GM21619 (cell line): ENCODE data around the gene VIPR1.
A peak's percentile ranks its signal among the peaks of the same experiment; 100 is the strongest.
"Not testable (repeated sequence)": the region's sequence is repeated elsewhere in the genome, so short reads cannot be mapped to it uniquely, and the experiment has no call there.

Experiments used
- ATAC-seq: cut with Tn5 transposase; IDR thresholded peaks from one replicate; pipeline ENCODE4 v1.9.1; 2021; ENCODE audit not compliant: unreplicated experiment

The VIPR1 gene

DNA sequence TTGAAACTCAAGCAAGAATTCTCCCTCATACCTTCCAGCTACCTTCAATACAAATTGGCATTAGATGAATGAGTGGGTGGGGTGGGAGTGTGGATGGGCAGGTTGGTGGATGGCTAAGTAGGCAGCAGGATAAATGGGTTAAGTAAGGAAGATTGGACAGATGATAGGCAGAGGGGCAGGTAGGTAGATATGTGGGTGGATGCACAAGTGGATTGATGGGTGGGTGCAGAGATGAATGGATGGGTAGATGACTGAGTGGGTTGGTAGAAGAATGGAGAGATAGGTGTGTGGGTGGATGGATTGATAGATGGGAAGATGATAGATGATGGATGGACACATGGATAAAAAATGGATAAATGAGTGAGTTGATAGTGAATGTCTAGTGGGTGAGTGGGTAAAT lies 27.6 kb downstream of the VIPR1 start:
- no peak for ATAC-seq

DNA sequence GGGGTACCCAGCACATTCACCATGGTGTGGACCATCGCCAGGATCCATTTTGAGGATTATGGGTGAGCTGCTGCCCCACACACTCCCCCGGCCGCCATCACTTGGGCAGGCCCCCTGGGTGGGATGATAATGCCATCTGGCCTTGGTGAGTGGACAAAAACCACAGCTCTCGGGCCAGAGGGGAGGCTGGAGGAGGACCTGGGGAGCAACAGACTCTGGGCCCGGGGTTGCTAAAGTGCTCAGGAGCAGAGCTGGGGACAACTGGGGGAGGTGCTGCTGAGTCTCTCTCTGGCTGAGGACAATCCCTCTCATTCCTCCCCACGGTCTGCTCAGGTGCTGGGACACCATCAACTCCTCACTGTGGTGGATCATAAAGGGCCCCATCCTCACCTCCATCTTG lies 29.0 kb downstream of the VIPR1 start:
- ATAC-seq = no peak

DNA sequence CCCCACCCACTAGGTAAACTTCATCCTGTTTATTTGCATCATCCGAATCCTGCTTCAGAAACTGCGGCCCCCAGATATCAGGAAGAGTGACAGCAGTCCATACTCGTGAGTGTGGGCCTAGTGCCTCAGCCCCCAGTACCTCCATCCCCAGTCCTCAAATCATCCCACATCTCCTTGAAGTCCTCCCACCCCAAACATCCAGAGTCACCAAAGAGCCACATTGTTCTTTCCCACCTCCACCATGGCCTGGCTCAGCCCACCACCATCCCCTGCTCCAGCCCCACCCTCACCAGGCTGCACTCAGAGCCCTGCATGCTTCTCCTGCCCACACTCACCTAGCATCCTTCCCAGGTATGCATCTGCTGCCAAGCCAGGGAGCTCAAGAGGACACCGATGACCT lies 29.8 kb downstream of the VIPR1 start:
- no peak for ATAC-seq

DNA sequence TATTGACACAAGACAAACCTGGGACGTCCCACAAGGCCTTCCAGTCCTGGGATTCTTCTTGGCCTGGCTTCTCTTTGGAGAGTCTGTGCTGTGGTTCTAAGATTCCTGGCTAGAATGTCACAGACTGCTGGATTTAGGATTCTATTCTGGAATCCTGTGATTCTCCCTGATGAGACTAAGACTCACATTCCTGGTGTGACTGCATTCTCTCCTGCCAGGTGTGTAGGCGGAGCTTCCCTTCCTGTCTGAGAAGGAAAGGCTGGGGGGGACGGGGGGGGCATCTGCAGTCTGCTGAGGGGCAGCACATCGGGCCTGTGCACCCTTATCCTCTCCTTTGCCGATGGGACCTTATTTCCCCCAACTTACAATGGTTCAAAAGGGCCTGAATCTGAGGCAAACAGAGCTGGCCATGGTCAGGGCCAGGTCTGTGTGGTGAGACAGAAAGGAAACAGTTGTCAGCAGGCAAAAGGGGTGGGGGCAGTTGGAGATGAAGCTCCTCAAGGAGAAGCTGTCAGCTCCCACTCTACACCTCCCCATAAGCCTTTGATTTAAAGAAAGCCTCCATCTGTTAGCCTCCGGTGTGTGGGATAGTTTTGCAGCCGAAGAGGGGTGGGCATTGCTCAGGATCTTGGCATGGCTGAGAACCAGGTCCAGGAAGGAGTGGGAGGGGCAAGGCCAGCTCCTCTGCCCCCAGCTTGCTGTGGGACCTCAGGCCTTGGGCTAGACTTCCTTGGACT lies 30.9 kb downstream of the VIPR1 start:
- no peak for ATAC-seq

DNA sequence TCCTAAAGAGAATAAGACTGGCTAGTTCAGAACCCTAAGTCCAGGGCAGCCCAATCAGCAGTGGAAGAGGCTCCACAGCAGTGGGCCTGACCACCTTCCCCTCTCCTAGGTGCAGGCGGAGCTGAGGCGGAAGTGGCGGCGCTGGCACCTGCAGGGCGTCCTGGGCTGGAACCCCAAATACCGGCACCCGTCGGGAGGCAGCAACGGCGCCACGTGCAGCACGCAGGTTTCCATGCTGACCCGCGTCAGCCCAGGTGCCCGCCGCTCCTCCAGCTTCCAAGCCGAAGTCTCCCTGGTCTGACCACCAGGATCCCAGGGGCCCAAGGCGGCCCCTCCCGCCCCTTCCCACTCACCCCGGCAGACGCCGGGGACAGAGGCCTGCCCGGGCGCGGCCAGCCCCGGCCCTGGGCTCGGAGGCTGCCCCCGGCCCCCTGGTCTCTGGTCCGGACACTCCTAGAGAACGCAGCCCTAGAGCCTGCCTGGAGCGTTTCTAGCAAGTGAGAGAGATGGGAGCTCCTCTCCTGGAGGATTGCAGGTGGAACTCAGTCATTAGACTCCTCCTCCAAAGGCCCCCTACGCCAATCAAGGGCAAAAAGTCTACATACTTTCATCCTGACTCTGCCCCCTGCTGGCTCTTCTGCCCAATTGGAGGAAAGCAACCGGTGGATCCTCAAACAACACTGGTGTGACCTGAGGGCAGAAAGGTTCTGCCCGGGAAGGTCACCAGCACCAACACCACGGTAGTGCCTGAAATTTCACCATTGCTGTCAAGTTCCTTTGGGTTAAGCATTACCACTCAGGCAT lies 33.7 kb downstream of the VIPR1 start:
- ATAC-seq = no peak

DNA sequence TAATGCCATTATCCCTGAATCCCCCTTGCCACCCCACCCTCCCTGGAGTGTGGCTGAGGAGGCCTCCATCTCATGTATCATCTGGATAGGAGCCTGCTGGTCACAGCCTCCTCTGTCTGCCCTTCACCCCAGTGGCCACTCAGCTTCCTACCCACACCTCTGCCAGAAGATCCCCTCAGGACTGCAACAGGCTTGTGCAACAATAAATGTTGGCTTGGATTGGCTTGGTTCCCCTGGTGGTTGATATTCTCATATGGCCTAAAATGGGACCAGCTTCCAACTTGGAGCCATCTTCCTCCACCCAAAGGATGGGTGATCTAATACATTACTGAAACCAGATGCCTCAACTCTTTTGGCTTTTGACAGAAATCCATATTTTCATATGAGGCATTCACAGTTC lies 34.9 kb downstream of the VIPR1 start:
- ATAC-seq = no peak

DNA sequence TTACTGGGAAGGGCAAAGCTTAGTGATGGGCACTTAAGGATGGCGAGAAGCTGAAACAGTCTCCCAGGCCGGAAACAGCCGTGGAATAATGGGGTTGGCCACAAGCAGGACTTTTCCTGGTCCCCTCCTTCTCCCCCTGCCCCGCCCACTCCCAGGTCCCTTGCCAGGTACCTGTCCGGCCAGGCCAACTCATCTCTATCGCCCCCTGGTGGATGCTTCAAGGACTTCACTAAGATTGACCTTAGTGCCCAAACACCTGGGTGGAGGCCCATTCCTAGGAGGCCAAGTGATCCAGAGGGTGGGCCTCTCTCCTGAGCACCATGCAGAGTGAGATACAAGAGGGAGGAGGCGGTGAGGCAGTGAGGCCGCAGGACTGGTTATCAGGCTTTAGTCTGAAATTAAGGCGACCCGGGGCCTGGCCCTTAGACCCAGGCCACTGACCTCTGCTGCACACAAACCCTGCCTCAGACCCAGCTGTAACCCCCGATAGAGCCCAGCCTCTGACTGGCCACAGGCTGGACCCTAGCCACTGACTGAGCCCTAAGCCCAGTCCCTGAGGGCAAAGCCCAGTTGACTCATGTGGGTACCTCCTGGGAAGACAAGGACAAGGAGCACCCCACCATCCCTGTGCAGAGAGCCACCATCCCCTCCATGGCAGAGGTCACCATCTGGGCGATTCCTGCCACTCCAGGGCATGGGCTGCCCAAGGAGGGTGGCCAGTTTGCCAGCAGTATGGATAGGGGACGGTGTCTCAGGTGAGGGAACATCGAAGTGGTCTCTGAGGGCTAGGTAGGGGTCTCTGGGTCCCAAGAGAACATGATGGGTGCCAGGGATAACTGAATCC lies 37.6 kb downstream of the VIPR1 start:
- ATAC-seq = no peak

DNA sequence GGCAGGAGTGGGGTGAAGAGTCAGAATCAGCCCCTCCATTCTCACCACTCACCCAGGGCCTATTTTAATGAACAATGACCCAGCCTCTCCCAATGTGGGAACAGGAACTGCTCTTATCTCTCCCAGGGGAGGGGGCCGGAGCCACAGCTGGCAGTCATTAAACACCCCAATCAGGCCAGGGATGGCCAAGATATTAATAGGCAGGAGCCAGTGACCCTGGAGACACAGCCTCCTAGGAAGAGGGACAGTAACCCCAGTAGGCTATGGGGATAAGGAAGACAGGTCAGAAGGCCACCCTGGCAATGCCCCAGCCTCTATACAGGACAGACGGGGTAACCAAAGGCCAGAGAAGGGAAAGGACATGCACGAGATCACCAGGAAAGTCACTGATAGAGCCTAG lies 38.6 kb downstream of the VIPR1 start:
- ATAC-seq = no peak

DNA sequence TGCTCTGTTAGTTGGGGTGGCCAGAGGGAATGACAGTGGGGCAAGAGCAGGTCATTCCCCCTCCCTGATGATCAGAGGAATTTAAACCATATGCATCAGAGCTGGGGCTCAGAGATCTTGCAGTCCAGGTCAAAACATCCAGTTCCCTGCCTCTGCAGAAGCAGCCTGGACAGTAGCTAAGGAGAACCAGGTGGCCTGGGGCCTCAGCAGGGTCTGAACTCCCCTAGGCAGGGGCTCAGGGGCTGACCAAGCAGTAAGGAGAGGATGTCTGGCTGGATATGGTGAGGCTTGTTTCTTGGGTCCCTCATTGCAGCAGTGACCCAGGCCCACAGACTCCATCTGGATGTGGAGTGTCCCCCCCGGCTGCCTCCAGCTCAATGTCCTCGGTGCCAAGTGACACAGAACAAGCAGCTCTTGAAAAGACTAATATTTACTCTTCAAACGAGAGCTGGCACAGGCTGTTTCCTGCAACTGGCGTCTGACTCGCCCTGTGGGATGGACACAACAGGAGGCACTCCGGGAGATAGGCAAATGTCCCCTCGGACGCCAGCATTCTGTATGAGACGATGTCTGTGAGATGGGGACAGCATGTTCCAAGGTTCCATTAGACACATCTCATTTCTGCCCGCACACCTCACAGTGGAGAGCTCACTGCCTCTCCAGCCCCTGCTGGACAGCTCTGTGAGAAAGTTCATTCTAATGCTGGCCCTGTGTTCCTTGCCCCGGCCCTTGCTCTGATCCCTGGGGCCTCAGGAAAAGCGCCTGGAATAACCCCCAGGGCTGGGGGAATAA lies 42.2 kb downstream of the VIPR1 start:
- ATAC-seq = no peak

DNA sequence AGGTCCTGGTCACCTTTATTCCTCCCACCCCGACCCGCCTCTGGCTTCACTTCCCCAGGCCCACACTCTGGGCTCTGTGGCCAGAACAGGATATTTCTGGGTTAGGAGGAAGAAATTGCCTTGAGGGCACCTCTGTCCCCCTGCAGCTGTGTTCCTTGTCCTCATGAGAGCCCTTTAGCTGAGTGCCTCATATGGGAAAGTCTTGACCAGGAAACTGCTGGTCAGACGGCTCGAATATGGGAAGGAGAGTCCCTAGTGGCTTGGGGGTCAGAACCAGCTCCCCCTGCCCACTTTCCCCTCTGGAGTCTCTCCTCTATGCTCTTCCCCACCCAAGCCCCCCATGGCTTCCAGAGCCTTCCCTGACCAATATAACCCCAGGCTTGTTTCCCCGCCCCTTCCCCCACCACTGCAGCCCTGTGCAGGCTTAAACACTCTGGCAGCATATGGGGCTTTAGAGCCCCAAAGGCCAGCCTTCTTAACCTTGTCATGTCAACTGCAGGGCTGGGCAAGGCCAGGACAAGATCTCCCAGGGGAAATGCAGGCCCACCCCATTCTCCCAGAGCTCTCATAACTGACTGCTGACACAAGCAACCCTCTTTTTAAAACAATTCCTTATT lies 42.9 kb downstream of the VIPR1 start:
- no peak for ATAC-seq

DNA sequence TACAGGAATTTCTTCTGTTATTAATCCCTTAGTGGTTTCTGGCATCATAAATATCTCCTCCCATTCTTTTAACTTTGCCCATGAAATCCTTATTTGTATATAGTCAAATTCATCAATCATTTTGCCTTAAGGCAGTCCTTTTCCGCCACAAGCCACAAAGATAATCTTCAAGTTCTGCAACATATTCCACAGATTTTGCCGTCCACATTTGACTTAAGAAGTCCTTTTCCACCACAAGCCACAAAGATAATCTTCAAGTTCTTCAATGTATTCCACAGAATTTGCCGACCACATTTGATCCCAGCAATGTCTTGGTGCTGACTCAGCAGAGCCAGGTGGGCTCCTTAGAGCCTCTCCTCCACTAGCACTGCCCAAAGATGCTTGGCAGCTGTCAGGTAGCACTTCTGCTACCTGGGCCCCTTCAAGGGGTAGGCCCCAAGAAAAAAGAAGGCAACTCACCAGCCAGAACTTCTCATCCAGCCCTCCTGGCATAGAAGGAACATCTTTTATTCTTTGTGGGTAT lies 44.3 kb downstream of the VIPR1 start:
- ATAC-seq = no peak

DNA sequence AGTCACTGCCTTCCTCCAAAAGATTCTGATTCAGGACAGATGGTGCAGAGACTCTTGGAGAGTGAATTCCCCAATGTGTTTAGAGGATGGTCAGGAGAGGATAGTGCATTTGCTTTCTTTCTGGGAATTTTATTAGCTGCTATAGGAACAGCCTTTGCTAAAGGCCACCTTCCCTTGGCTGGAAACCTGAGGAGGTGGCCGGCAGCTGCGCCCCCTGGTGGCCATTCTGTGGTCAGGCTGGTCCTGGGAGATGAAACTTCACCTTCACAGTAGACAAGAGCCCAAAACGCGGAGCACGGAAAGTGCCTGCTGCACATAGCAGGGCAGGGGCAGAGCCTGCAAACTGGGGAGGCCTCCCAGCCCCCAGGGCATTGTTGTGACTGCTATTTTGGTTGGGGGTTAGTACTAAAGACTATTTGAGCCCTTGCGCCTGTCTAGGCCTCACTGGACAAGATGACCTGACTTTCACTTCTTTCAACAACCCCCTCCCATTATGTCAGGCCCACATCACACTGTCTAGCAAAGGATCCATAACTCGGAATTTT lies 45.0 kb downstream of the VIPR1 start:
- peak; percentile 56 for ATAC-seq

DNA sequence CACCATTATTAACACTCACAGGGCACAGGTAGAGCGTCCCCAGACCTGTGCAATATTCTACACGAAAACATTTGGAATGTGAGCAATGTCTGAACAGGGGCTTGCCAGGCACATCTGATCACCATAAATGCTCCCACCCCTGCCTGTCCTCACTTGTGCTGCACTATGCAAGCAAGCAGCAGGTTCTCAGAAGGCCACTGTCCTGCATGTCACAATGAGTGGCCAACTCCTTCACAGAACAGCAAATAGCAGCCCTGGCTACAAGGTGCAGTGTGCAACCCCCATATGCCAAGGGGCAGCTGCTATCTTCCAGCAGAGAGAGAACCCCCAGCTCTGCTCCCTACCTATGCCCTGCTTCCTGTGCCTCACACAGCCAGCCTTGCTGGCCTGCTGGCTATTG lies 46.7 kb downstream of the VIPR1 start:
- ATAC-seq = no peak

DNA sequence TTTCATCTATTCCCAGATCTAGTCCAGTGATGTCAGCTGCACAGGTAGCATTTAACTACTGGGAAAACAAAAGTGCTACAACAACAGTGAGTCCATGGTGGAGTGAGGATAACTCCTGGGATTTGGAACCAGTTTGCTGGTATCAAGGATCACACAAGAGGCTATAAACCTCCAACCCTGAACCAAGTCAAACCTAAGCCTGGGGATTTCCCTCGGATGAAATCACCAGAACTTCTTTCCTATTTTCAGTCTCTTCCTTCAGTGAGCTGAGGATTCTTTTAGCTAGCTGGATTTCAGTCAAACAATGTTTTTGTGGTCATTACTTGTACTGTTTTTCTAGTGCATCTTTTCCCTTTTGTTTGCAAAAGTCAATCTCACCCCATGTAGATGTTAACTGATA lies 47.8 kb downstream of the VIPR1 start:
- ATAC-seq = no peak

DNA sequence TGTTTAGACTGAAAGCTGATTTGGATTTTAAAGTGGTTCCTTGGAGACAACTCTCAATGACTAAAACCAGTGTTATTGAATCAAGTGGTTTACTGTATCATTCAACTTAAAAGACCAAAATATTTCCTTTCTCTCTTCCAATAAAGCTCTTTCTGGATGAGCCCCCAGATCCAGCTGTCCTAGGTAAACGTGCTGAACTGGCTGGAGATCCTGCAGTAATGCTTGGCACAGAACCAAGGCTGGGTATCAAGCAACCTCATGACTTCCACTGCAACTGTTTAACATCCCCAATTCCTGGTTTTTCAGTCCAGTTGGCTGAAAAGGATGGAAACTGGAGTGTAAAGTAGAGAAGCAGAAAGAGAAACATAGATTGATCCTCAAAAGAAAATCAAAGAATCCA lies 50.4 kb downstream of the VIPR1 start:
- no peak for ATAC-seq

DNA sequence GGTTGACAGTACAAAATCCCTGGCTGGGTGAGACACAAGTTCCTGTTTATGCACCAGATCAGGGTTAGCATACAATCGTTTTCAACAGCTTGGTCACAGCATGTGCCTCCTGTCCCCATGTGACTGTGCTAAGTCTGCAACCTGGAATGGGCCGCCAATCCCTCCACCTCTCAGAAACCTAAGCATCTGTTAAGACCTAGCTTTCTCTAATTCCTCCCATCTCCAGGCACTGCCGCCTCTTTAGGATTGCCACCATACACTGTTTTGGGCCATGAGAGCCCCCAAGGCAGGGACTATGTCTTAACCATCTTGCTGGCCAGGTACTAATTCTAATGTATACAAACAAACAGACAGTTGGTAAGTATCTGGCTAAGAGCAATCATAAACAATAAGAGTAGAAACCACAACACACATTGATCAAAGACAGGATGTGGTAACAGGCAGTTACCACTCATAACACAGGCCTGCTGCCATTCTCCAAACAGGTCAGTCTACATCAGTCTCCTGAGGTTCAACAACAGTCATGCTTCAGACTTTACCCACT lies 53.7 kb downstream of the VIPR1 start:
- ATAC-seq = peak; percentile 88

DNA sequence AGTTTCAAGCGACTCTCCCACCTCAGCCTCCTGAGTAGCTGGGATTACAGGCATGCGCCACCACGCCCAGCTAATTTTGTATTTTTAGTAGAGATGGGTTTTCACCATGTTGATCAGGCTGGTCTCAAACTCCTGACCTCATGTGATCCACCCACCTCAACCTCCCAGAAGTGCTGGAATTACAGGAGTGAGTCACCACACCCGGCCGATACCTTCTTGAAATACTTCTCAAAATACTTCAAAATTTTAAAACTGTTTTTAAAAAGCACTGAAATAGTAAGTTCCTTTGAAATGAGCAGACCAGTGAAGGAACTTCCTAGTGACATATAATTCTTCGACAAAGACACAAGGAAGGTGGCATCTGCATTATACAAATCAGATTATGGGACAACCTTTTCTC lies 54.4 kb downstream of the VIPR1 start:
- ATAC-seq = not testable (repeated sequence)

DNA sequence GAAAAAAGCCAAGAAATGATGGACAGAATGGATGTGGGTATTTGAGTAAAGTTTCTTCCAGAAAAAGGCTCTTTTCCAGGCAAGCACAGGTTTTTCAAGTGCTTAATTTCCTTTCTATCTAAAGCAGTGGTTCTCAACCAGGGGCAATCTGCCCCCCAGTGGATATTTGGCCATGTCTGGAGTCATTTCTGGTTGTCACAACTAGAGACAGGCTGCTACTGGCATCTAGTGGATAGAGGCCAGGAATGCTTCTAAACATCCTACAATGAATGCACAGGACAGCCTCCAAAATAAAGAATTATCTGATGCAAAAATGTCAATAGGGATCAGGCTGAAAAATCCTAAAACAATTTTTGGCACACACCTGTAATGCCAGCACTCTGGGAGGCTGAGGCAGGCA lies 55.4 kb downstream of the VIPR1 start:
- no peak for ATAC-seq

DNA sequence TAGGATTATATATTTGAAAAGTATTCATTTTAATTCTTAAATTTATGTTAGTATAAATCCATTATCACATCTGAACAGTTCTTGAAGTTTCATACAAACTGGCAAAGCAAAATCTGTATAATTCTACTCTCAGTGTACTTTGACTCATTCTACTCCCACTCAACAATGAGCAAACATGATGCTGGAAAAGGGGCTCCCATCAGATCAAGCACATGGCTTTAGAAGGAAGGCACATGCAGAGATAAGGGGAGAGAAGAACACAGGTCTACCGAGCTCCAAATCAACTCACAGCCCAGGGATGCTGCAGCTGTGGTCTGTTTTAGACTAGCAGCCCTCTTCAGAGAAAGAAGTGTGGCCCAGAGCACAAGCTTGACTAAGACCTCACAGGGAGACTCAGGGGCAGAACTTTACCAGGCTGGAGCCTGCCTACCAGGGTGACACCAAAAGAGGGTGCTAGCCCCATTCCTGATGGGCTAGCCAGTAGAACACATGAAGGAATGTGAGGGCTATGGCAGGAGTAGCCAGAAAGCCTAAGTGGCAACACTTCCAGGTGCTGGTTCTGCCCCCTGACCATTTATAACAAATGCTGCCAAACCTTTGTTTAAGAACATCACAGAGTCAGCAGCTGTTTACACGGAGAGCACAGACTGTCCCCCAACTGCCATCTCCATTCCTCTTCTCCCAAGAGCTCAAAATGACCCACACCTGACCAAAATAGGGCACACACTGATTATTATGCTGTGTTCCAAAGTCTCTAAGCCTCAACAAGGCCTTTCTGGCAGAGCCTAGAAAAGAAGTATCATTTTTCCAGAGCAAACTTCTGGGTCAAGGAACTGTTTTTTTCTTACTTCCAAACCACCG lies 59.8 kb downstream of the VIPR1 start:
- ATAC-seq = no peak
